ACC112 (cell line): ENCODE data around the gene SLC10A3.
A peak's percentile ranks its signal among the peaks of the same experiment; 100 is the strongest.

Experiments used
- H2AFZ ChIP-seq: fragments of 200-600 bp; sonication (generic); one replicate; pipeline ENCODE4 v1.6.0; 2017; ENCODE audit warnings: antibody characterized with exemption, low read length; ENCODE audit not compliant: unreplicated experiment
- H3K27ac ChIP-seq: fragments of 200-600 bp; sonication (generic); 2 replicates; pipeline ENCODE4 v1.5.1; 2014; ENCODE audit warnings: low read depth, mild to moderate bottlenecking, antibody characterized with exemption, low read length, moderate library complexity
- H3K27me3 ChIP-seq: fragments of 200-600 bp; sonication (generic); 2 replicates; pipeline ENCODE4 v1.6.1; 2014; ENCODE audit warnings: mild to moderate bottlenecking, antibody characterized with exemption, low read length, moderate library complexity, mixed read lengths; ENCODE audit not compliant: insufficient read depth
- H3K36me3 ChIP-seq: fragments of 200-600 bp; sonication (generic); 2 replicates; pipeline ENCODE4 v1.6.1; 2016; ENCODE audit warnings: mild to moderate bottlenecking, antibody characterized with exemption, low read length, moderate library complexity, mixed read lengths; ENCODE audit not compliant: insufficient read depth
- H3K4me1 ChIP-seq: fragments of 200-600 bp; sonication (generic); one replicate; pipeline ENCODE4 v1.6.1; 2016; ENCODE audit warnings: low read length, mixed read lengths; ENCODE audit not compliant: insufficient read depth, unreplicated experiment, control insufficient read depth
- H3K4me3 ChIP-seq: fragments of 200-600 bp; sonication (generic); 2 replicates; pipeline ENCODE4 v1.5.1; 2014; ENCODE audit warnings: mild to moderate bottlenecking, low read depth, low read length
- H3K79me2 ChIP-seq: fragments of 200-600 bp; sonication (generic); one replicate; pipeline ENCODE4 v1.6.0; 2016; ENCODE audit warnings: low read length; ENCODE audit not compliant: control insufficient read depth, unreplicated experiment, insufficient read depth

SLC10A3 gene

DNA sequence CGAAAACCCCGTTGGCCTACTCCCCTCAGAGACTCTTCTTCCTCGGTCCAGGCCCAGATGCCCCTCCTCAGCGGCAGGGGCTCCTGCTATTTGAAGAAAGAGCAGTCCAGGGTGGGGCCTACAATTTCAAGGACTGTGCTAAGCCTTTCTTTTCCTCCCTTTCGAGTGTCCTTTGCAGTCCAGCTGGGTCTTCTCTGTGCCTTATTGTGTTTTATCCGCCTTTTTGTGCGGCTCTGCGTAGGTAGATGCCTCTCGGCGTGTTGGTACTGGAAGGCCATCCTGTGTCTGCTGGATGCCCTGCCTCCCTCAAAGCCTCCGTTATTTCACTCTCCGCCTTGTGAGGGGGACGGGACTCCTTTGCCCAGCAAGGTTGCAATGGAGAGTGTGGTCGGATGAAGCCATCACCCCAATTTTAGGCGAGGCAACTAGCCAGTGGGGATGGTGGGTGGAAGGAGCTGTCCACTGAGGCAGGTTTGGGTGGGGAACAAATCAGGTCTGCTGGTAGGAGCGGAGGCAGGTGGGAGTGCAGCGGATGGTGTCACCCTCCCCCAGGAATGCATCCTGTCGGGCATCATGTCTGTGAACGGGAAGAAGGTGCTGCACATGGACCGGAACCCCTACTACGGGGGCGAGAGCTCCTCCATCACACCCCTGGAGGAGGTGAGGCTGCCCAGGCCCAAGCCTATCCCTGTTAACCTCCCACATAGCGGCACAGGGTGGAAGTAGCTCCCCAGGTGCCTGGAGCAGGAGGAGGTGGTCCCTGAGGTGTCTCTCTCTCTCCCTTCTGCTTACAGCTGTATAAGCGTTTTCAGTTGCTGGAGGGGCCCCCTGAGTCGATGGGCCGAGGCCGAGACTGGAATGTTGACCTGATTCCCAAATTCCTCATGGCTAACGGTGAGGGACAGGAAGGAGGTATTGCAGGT, 52.2 kb downstream of the SLC10A3 start:
- Histone ChIP-seq H3K27me3 (no peaks in the 10 kb centered on the region), H3K27ac (no peak overlapping the region)

More for the DNA sequence above, 52.2 kb downstream of the SLC10A3 start:
- no peak overlapping the region for H2AFZ ChIP-seq
- peaks cover 3% of the 10 kb centered on the region for H3K4me1 ChIP-seq
- H3K79me2 ChIP-seq: peaks cover 33% of the 10 kb centered on the region
- H3K36me3 ChIP-seq: no peaks in the 10 kb centered on the region
- H3K4me3 ChIP-seq: peak overlapping the region; percentile 87
